ENCODE data around the gene NAA40. TPM values are rescaled to one million over a fixed set of nuclear protein-coding genes. Genes with fewer than 3 reads are reported as not detected.
A peak's percentile ranks its signal among the peaks of the same experiment; 100 is the strongest.

The NAA40 gene
- total RNA-seq, 4 donors from 2014 or later: 46.2 to 80.0 (median 57.1) TPM

- no peaks in the 10 kb centered on the region for H3K9me3 ChIP-seq
- no peak for DNase-seq
- no peaks in the 10 kb centered on the region for H3K27me3 ChIP-seq
- no peaks in the 10 kb centered on the region for H3K36me3 ChIP-seq
- H3K27ac ChIP-seq: no peak overlapping the region
- H3K4me3 ChIP-seq: no peak overlapping the region
- H3K4me1 ChIP-seq: no peaks in the 10 kb centered on the region
- no peak for TF ChIP-seq CTCF (IDR thresholded peaks at IDR 0.05)
- TF ChIP-seq POLR2A (IDR thresholded peaks at IDR 0.05): no peak
Measured at GRCh38 chr11:63931045-63931444, 7.8 kb upstream of the NAA40 start.

- Histone ChIP-seq H3K4me3 (no peak overlapping the region), H3K9me3 (no peaks in the 10 kb centered on the region), H3K27me3 (no peaks in the 10 kb centered on the region), H3K27ac (no peak overlapping the region), H3K36me3 (no peaks in the 10 kb centered on the region), H3K4me1 (no peaks in the 10 kb centered on the region)
- no peak for DNase-seq
- TF ChIP-seq POLR2A (IDR thresholded peaks at IDR 0.05): no peak
- TF ChIP-seq CTCF (IDR thresholded peaks at IDR 0.05): no peak
Measured at GRCh38 chr11:63931876-63932275, 6.9 kb upstream of the NAA40 start.

DNA sequence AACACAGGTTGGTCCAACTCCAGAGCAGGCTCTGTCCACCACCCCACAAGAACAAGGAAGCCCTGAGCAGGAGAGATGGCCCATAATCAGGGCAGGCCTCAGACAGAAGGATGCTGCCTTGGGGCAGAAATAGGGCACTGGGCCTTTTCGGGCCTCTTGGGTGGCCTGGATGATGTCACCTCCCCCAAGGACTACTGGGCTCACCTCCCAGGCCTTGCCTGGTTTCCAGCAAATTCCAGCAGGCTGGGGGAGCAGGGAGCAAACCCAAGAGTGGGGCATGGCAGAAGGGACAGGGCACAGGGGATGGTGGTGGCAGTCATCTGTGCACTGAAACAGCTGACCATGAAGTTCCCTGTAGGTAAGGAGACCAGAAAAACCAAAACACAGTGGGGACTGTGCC, 5.3 kb upstream of the NAA40 start:
- no peak for DNase-seq
- H3K27me3 ChIP-seq: no peaks in the 10 kb centered on the region
- TF ChIP-seq POLR2A (IDR thresholded peaks at IDR 0.05) (no peak), CTCF (IDR thresholded peaks at IDR 0.05) (no peak)
- no peaks in the 10 kb centered on the region for H3K9me3 ChIP-seq
- H3K4me1 ChIP-seq: peaks cover 0 to 6% (median 0%) of the 10 kb centered on the region in 4 donors
- H3K4me3 ChIP-seq: no peak overlapping the region
- H3K36me3 ChIP-seq: no peaks in the 10 kb centered on the region
- H3K27ac ChIP-seq: no peak overlapping the region

GRCh38 chr11:63937713-63938478, 906 bp upstream of the NAA40 start:
- no peaks in the 10 kb centered on the region for H3K27me3 ChIP-seq
- TF ChIP-seq POLR2A (IDR thresholded peaks at IDR 0.05) (no peak), CTCF (IDR thresholded peaks at IDR 0.05) (no peak)
- no peaks in the 10 kb centered on the region for H3K36me3 ChIP-seq
- peak overlapping the region; percentile 69 to 79 (median 75) for H3K27ac ChIP-seq
- no peaks in the 10 kb centered on the region for H3K9me3 ChIP-seq
- H3K4me3 ChIP-seq: peak overlapping the region; percentile 56 to 87 (median 80)
- H3K4me1 ChIP-seq: peaks cover 0 to 18% (median 2%) of the 10 kb centered on the region in 4 donors
- peak in 1 of 3 donors; percentile 56 for DNase-seq

- TF ChIP-seq CTCF (IDR thresholded peaks at IDR 0.05) (no peak), POLR2A (IDR thresholded peaks at IDR 0.05) (no peak)
- peak in 1 of 3 donors; percentile 20 for DNase-seq
- no peaks in the 10 kb centered on the region for H3K27me3 ChIP-seq
- H3K4me3 ChIP-seq: peak overlapping the region; percentile 56 to 87 (median 80)
- H3K27ac ChIP-seq: peak overlapping the region; percentile 69 to 79 (median 75)
- H3K9me3 ChIP-seq: no peaks in the 10 kb centered on the region
- peaks cover 0 to 29% (median 2%) of the 10 kb centered on the region in 4 donors for H3K4me1 ChIP-seq
- no peaks in the 10 kb centered on the region for H3K36me3 ChIP-seq
Measured at GRCh38 chr11:63939397-63939891, 642 bp downstream of the NAA40 start.

Data from Peyer's patch (tissue), 4 donors.